GM19324 (cell line): ENCODE measurements around the gene MAST4.

Experiments used
- ATAC-seq: cut with Tn5 transposase; IDR thresholded peaks from one replicate; pipeline ENCODE4 v1.9.1; 2021; ENCODE audit warnings: mild to moderate bottlenecking, moderate library complexity; ENCODE audit not compliant: unreplicated experiment, low FRiP score

Gene MAST4

DNA sequence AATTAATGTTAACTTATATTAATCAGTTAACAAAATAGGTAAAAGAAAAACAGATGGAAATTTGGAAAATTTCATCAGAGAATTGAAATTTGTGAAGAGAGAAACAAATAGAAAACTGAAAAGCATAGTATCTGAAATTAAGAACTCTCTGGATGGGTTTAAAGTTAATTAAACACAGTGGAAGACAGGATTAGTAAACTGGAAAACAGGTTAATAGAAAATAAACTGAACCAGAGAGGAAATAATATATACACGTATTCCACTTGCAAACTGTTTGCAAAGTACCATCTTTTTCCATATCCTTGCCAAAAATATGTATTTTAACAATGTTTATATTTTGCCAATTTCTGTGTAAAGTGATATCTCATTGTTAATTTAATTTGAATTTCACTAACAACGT lies 342.9 kb downstream of the MAST4 start:
- no peak for ATAC-seq

DNA sequence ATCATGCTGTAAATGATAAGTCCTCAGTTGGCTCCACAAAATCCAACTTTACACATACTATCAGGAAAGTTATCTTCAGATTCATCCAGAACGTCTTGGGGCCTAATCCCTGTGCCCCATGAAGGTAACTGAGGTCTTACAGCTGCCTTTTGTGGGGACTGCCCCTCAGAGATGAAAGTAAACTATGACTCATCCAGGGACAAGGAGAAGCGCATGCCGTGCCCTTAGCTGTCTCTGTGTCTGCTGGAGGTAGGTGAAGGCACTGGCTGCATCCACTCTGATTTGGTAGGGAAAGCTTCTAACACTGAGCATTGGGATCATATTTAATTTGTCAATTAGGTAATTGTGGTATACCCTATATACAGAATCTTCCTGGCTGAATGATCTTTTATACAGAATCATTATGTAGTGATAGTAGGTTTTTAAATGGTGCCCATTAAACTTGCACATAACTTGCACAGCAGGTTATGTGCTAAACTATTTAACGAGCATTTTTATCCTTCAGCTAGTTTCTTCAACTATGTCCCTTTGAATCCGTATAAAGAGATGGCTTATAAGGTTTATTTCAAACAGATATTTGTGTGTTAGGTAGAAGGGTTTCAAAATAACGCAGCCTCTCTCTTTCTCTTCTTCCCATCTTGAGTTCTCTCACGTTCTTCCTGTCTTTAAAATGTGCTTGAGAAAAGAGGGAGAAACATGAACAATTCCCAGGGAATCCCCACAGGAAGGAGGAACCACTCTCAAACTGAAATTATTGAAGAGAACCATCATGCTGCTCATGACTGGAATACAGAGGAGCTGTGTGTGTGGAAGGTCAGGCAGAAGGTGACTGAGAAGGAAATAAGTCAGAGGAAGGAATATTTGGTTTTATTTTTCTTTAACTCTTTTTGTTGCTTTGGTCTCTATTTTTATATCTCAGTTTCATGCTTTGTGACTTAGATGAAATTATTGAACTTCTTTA lies 349.5 kb downstream of the MAST4 start:
- no peak for ATAC-seq

DNA sequence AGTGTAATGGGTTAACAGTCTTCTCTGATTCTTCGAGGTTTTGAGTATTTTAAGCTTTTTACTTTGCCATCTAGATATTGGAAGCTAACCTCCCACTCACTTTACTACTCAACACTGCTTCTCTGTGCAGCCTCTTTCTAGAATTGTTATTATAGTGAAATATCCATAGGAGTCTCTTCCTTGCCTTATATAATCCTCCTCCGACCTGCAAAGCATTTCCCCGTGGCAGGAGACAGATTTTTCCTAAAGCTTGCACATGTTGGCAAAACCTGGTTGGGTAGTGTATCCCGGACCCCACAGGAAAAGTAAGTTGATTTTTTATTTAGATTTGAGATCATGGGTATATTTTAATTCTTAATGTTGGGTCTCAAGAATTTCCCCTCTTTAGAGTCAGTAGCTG lies 351.3 kb downstream of the MAST4 start:
- no peak for ATAC-seq

- ATAC-seq: no peak
Observed at GRCh38 chr5:66949066-66949465, 352.9 kb downstream of the MAST4 start.

DNA sequence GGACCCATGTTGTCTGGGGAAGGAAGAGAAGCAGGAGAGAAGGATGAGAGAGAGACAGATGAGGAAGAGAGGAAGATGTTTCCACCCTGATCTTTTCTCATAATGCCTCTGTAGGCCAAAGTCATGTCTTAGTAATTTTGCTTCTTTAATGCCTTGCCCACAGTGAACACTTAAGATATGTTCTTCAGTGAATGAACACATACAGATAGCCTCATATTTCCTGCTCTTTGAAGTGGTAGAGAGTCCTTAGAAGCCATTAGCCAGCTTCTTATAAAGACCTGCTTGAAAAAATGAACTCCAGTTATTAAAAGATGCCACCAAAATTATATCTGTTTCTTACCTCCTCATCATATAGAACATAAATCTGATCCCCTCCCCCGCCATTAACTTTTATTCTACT lies 356.0 kb downstream of the MAST4 start:
- no peak for ATAC-seq

DNA sequence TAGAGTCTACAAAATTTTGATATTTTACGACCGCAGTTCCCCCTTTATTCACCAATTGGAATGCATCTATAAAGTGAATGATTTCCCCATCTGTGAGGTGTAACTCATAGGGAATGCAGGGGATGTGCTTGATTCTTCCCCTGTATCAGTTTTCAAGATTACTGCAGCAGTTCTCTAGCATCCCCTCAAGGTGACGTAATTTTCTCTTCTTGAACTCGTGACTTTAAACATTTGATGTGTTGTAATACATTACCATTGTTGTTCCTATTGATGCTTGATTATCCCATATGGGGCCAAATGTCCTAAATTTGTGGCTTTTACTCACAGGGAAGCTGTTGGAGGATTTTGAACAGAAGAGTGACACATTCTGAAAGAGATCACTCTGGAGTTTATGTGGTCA lies 360.2 kb downstream of the MAST4 start:
- no peak for ATAC-seq

DNA sequence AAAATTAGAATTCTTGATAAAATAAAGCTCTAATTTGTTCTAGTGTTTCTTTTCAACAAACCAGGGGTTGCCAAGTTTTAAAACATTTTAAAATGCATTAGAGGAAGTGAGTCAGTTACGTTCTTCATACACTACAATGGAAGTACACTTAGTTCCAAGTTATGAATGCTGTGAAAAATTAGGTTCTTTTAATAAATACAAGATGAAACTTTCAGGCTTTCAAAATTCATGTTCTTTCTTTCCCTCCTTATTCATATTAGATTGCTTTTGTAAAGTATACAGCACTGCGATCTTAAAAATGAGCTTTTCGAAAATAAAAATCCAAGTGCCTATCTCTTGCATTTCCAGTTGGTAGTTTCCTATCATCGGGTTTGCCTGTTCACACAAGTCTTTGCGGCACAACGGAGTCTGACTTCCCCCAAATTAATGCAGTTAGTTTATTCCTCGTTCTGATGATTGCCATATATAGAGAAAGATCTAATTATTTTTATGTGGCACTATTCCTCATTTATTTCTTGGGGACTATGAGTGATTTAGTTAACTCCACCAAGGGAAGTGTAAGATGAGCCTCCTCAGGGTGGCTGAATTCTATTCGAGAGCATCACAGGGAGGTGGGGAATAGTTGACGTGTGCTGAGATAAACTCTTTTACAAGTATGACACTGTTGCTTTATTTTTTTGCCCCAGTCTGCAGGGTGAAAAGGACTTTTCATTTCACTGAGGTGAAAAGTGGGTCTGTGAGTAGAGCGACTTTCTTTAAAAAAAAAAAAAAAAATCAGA lies 362.2 kb downstream of the MAST4 start:
- no peak for ATAC-seq

DNA sequence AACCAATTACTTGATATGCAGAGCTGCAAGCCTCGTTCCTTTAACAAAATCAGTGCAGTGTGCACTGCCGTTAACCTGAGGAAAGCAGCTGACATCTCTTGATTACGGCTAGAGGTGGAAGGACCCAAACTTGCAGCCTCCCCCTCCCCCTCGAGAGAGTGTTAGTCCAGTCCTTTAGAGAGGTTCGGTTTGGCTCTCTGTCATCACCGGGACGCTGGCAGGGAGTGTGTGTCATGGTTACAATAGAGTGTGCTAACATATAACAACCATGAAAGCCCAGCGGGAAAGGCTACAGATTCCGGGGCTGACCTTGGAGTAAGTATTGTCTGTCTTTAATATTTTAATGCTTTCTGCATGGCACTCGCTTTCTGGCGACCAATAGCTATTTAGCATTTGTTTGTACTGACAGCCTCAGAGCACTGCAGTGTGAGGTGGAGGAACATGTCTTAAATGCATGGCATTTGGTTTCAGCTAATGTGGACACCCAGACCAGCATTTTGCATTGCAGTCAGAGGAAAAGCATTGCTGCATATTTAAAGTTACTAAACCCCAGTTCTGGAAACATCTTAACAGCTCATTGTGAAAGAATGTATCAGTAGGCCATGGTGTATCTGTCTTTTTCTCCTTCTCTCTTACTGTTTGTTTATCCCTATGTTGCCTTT lies 362.9 kb downstream of the MAST4 start:
- no peak for ATAC-seq

DNA sequence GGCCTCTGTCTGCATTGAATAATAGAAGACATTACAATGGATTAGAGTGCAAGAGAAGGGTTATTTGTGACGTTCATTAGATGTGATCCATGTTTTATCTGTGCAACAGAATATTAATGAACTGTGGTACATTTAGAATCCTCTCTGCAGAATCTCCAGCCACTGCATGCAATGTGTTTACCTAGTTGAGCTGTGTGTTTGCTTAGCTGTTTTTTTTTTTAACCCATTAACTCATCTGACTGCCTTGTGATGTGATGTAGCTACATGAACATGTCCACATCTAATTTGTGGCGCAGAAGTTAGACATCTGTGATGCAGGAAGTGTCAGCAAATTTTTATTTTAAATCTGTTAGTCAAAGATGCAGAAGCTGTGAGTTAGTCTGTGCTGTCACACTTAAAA lies 363.5 kb downstream of the MAST4 start:
- ATAC-seq: no peak

- ATAC-seq: no peak
Observed at GRCh38 chr5:66960369-66961137, 364.4 kb downstream of the MAST4 start.

DNA sequence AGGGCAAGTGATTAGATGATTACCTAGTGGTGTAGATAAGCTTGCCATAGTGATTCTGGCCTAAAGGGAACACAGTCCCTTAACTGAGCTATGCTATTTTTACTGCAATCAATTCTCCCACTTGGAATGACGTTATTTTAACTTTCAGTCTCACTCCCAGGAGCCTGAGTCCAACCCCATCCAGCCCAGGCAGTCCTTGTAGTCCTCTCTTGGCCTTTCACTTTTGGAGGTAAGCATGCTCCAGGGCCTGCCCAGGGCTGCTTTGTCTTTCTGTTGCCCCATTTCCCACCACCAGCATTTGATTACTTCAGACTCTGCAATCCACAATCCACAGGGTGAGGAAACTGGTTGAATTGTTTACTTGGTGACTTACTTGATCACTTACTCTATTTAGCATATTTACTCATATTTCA lies 367.4 kb downstream of the MAST4 start:
- no peak for ATAC-seq

GRCh38 chr5:66966439-66966838 lies 370.2 kb downstream of the MAST4 start:
- ATAC-seq: no peak

DNA sequence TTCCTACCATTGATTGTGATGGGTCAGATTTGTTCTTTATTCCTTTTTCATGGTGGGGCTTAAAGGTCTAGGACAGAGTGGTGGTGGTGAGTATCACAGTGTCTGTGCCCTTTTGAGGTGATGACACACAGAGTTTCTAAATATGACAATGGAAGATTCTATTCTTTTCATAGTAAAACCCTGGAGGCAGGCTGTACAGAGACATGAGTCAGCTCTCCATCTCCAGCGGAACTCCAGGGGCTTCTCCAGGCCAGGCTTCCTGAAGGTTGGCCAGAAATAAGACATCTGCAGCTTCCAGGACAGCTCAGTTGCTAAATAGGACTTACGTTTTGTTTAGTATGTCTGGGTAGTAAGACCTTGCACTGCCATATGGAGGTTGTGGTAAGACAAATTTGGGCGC lies 370.9 kb downstream of the MAST4 start:
- no peak for ATAC-seq

- ATAC-seq: no peak
Observed at GRCh38 chr5:66967826-66968262, 371.7 kb downstream of the MAST4 start.

GRCh38 chr5:66969484-66969883 lies 373.3 kb downstream of the MAST4 start:
- ATAC-seq: no peak

GRCh38 chr5:66969963-66970362 lies 373.8 kb downstream of the MAST4 start:
- no peak for ATAC-seq

DNA sequence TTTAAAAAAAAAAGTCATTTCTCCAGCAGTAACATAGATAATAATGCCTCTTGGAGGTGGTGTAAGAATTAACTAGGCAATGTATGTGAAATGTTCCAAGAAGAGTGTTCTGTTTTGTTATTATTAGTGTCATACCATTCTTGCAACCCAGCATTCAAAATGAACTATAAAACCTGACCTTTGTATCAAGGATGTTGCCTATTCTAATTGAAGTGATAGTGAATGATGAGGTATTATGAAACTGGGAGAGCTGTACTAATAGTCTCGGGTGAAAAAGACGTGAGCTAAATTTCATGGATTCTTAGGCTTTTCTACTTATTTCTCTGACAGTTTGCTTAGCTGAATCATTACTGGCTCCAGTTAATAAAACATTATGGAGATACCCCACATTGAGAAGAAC lies 375.8 kb downstream of the MAST4 start:
- no peak for ATAC-seq

DNA sequence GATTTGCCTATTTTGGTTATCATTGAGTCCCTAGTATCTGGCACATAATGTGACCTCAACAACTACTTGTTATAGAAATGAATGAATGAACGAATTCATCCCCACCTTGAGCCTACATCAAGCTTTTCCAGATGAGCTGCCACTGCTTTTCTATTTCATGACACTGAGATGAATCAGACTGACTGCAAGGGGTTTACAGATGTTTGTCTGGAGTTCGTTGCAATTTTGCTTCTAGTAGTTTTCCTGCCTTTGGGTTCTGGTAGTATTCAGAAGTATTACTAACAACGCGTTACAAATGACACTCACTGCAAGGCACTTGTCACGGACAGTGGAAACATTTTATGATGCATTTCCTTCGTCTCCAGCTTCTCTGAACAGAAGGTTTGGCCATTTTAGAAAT lies 378.1 kb downstream of the MAST4 start:
- no peak for ATAC-seq

GRCh38 chr5:66976108-66976507 lies 379.9 kb downstream of the MAST4 start:
- ATAC-seq: no peak

DNA sequence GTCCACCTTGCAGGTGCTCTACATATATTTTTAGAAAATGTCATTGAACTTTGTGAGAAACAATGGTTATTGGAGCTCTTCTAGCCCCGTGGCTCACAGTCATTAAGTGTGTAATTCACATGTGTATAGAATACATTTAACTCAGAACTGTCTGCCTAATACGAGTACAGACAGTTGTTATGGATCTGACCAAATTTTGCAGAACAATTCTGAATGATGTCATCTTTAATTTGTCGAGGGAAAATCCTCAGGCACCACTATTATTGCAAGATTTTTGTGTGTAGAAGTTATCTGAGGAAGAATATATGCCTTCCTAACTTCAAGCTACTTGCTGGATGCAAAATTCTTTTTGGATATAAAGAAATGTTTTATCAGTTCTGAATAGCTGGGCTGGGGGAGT lies 383.5 kb downstream of the MAST4 start:
- no peak for ATAC-seq
